ENCODE data around the gene CSRP2.

Gene CSRP2

GRCh38 chr12:76830436-76830835, 48.4 kb downstream of the CSRP2 start:
- ChIA-PET POLR2A (ENCODE audit: low non-redundant PET) (no interaction called here), CTCF (no interaction called here)

DNA sequence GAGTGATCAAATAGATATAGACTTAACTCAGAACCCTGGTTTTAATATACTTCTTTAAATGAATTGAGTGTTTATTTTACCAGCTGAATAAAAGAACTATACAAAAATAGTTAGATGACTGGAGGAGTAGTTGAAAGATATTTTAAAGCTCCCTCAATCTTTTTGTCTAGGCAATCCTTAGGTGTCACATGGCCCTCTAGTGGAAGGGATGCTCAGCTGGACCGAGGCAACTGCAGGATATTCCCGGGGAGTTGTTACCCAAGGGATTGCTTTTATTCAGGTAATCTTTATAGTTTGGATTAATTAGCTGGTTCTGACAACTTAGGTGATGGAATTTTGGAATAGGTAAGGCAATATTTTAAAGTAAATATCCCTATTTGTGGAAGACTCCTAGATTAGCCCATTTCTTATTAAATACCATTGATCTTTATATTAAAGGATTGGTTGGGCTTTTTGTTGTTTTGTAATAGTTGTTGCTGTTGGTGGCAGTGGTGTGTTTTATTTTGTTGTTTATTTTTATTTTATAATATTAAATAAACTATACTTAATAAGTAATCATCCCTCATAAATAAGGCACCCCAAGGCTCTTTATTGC, 57.8 kb downstream of the CSRP2 start:
- TF ChIP-seq, protein P1, sequence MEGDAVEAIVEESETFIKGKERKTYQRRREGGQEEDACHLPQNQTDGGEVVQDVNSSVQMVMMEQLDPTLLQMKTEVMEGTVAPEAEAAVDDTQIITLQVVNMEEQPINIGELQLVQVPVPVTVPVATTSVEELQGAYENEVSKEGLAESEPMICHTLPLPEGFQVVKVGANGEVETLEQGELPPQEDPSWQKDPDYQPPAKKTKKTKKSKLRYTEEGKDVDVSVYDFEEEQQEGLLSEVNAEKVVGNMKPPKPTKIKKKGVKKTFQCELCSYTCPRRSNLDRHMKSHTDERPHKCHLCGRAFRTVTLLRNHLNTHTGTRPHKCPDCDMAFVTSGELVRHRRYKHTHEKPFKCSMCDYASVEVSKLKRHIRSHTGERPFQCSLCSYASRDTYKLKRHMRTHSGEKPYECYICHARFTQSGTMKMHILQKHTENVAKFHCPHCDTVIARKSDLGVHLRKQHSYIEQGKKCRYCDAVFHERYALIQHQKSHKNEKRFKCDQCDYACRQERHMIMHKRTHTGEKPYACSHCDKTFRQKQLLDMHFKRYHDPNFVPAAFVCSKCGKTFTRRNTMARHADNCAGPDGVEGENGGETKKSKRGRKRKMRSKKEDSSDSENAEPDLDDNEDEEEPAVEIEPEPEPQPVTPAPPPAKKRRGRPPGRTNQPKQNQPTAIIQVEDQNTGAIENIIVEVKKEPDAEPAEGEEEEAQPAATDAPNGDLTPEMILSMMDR (conservative IDR thresholded peaks at IDR 0.05; ENCODE audit: low read depth): peak; percentile 69
- CTCF ChIA-PET: interaction anchor here (0.6 to 1.2 kb wide), 8 partner anchors 9 to 1265 kb away, joined by 3 to 8 read pairs (median 4); no protein-coding TSS in a partner anchor
- peak; percentile 47 for DNase-seq (ENCODE audit: low spot score)
- POLR2A ChIA-PET (ENCODE audit: low non-redundant PET): no interaction called here
- no peak overlapping the region for H3K27ac ChIP-seq

More at GRCh38 chr12:76830436-76830835, 48.4 kb downstream of the CSRP2 start:
- DNase-seq (ENCODE audit: low spot score): no peak
- H3K27ac ChIP-seq: no peak overlapping the region
- TF ChIP-seq, protein P1 (conservative IDR thresholded peaks at IDR 0.05; ENCODE audit: low read depth): no peak

- POLR2A ChIA-PET (ENCODE audit: low non-redundant PET): no interaction called here
- TF ChIP-seq, protein P1 (conservative IDR thresholded peaks at IDR 0.05; ENCODE audit: low read depth): no peak
- DNase-seq (ENCODE audit: low spot score): no peak
- CTCF ChIA-PET: no interaction called here
- no peak overlapping the region for H3K27ac ChIP-seq
Observed at GRCh38 chr12:76813972-76814371, 64.8 kb downstream of the CSRP2 start.

- POLR2A ChIA-PET (ENCODE audit: low non-redundant PET): no interaction called here
- no peak for DNase-seq (ENCODE audit: low spot score)
- CTCF ChIA-PET: no interaction called here
- no peak overlapping the region for H3K27ac ChIP-seq
- TF ChIP-seq, protein P1 (conservative IDR thresholded peaks at IDR 0.05; ENCODE audit: low read depth): no peak
Observed at GRCh38 chr12:76813265-76813664, 65.6 kb downstream of the CSRP2 start.

DNA sequence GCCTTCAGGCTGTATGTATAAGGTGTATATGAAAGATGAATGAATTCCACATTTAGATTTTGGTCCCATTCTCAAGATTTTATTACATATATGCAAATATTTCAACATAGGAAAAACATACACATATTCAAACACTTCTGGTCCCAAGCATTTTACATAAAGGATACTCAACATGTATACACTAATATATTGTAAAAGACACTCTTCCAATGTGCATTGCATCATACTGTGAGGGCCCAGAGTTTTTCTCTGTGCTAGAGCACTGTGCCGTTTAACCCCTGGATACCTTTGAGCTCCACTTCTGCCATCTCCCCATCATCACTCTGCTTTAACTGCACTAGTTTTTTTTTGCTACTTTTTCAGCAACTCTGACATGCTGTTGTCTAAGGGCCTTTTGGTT, 66.8 kb downstream of the CSRP2 start:
- POLR2A ChIA-PET (ENCODE audit: low non-redundant PET): no interaction called here
- TF ChIP-seq, protein P1 (conservative IDR thresholded peaks at IDR 0.05; ENCODE audit: low read depth): no peak
- H3K27ac ChIP-seq: no peak overlapping the region
- DNase-seq (ENCODE audit: low spot score): no peak
- CTCF ChIA-PET: interaction anchor here (1.2 kb wide), 1 partner anchor 9 kb away, joined by 4 read pairs; no protein-coding TSS in a partner anchor

DNA sequence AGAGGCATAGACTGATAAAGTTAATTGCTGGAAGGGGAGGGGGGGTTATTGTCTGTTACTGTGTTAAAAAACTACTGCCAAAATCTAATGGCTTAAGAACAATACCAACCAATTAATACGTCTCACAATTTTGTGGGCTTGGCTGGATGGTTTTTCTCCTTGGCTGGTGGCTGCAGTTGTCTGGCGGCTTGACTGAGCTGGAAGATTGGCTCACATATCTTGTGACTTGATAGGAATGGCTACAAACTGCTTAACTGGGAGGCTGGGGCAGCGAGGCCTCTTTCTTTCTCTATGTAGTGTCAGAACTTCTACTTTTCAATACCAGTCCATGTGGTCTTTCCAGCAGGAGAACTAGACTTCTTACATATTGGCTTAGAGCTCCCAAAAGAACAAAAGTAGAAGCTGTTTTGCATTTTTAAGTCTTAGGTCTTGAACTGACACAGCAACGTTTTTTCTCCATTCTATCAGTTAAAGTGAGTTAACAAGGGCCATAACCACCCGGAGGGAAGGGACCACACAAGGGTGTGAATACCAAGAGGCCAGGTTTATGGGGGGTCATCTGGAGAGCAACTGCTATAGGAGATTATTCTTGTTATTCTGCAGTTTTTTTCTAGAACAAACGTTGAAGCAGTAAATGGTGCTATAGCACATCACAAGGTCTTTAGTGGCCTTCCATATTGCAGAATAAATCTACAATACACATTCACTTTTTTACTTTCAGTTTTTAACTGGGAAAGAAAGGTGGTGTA, 68.0 kb downstream of the CSRP2 start:
- CTCF ChIA-PET: no interaction called here

More for the DNA sequence above, 68.0 kb downstream of the CSRP2 start:
- TF ChIP-seq, protein P1 (conservative IDR thresholded peaks at IDR 0.05; ENCODE audit: low read depth): no peak
- POLR2A ChIA-PET (ENCODE audit: low non-redundant PET): no interaction called here
- H3K27ac ChIP-seq: no peak overlapping the region
- no peak for DNase-seq (ENCODE audit: low spot score)

Measured in RWPE1 (cell line).